Measurements from ENCODE around the gene SIRT5.
A peak's percentile ranks its signal among the peaks of the same experiment; 100 is the strongest.

Gene SIRT5

GRCh38 chr6:13574571-13575376 is at the start of gene SIRT5:
TSS of gene SIRT5 (plus strand) at chr6:13574601. CDS start at chr6:13584111, 9,510 bp downstream.
- DNase-seq (ENCODE audit: low read depth in 2 of 2, low spot score in 1 of 2) = peak; percentile 29 to 32

GRCh38 chr6:13524801-13525508 is 49.4 kb upstream of the SIRT5 start:
- DNase-seq (ENCODE audit: low read depth in 2 of 2, low spot score in 1 of 2) = no peak

GRCh38 chr6:13526357-13526726 is 48.1 kb upstream of the SIRT5 start:
- DNase-seq (ENCODE audit: low read depth in 2 of 2, low spot score in 1 of 2) = no peak

- no peak for DNase-seq (ENCODE audit: low read depth in 2 of 2, low spot score in 1 of 2)
Observed at GRCh38 chr6:13526727-13527670, 47.4 kb upstream of the SIRT5 start.

GRCh38 chr6:13527671-13528056 is 46.7 kb upstream of the SIRT5 start:
- no peak for DNase-seq (ENCODE audit: low read depth in 2 of 2, low spot score in 1 of 2)

- no peak for DNase-seq (ENCODE audit: low read depth in 2 of 2, low spot score in 1 of 2)
Observed at GRCh38 chr6:13528232-13528631, 46.2 kb upstream of the SIRT5 start.

GRCh38 chr6:13528777-13529343 is 45.5 kb upstream of the SIRT5 start:
- DNase-seq (ENCODE audit: low read depth in 2 of 2, low spot score in 1 of 2) = no peak

GRCh38 chr6:13531956-13532355 is 42.4 kb upstream of the SIRT5 start:
- DNase-seq (ENCODE audit: low read depth in 2 of 2, low spot score in 1 of 2) = no peak

- DNase-seq (ENCODE audit: low read depth in 2 of 2, low spot score in 1 of 2) = no peak
Observed at GRCh38 chr6:13534536-13534935, 39.9 kb upstream of the SIRT5 start.

GRCh38 chr6:13535306-13535705 is 39.1 kb upstream of the SIRT5 start:
- DNase-seq (ENCODE audit: low read depth in 2 of 2, low spot score in 1 of 2) = no peak

GRCh38 chr6:13536796-13537526 is 37.4 kb upstream of the SIRT5 start:
- no peak for DNase-seq (ENCODE audit: low read depth in 2 of 2, low spot score in 1 of 2)

- DNase-seq (ENCODE audit: low read depth in 2 of 2, low spot score in 1 of 2) = no peak
Observed at GRCh38 chr6:13537527-13537897, 36.9 kb upstream of the SIRT5 start.

- no peak for DNase-seq (ENCODE audit: low read depth in 2 of 2, low spot score in 1 of 2)
Observed at GRCh38 chr6:13538084-13538483, 36.3 kb upstream of the SIRT5 start.

- no peak for DNase-seq (ENCODE audit: low read depth in 2 of 2, low spot score in 1 of 2)
Observed at GRCh38 chr6:13538600-13538999, 35.8 kb upstream of the SIRT5 start.

- no peak for DNase-seq (ENCODE audit: low read depth in 2 of 2, low spot score in 1 of 2)
Observed at GRCh38 chr6:13539572-13539971, 34.8 kb upstream of the SIRT5 start.

GRCh38 chr6:13541496-13541895 is 32.9 kb upstream of the SIRT5 start:
- DNase-seq (ENCODE audit: low read depth in 2 of 2, low spot score in 1 of 2) = no peak

- no peak for DNase-seq (ENCODE audit: low read depth in 2 of 2, low spot score in 1 of 2)
Observed at GRCh38 chr6:13544454-13545186, 29.8 kb upstream of the SIRT5 start.

GRCh38 chr6:13545885-13546284 is 28.5 kb upstream of the SIRT5 start:
- no peak for DNase-seq (ENCODE audit: low read depth in 2 of 2, low spot score in 1 of 2)

- DNase-seq (ENCODE audit: low read depth in 2 of 2, low spot score in 1 of 2) = no peak
Observed at GRCh38 chr6:13548500-13549210, 25.7 kb upstream of the SIRT5 start.
